ENCODE measurements around the gene PPP2R3B.
"Not testable (repeated sequence)": the region's sequence is repeated elsewhere in the genome, so short reads cannot be mapped to it uniquely, and the experiment has no call there.

PPP2R3B gene

GRCh38 chrX:330726-331150, 56.0 kb downstream of the PPP2R3B start:
- no peak for DNase-seq (ENCODE audit: low read depth)
- TF ChIP-seq CTCF (conservative IDR thresholded peaks at IDR 0.05; ENCODE audit: control insufficient read depth, insufficient read depth, low read depth, low read length) = no peak
- no peak overlapping the region for H3K4me3 ChIP-seq (ENCODE audit: control insufficient read depth, low read depth, low read length)

GRCh38 chrX:330141-330725, 56.5 kb downstream of the PPP2R3B start:
- DNase-seq (ENCODE audit: low read depth); H3K4me3 ChIP-seq (ENCODE audit: control insufficient read depth, low read depth, low read length): not testable (repeated sequence)

- DNase-seq (ENCODE audit: low read depth) = no peak
- TF ChIP-seq CTCF (conservative IDR thresholded peaks at IDR 0.05; ENCODE audit: control insufficient read depth, insufficient read depth, low read depth, low read length) = no peak
- no peak overlapping the region for H3K4me3 ChIP-seq (ENCODE audit: control insufficient read depth, low read depth, low read length)
Measured at GRCh38 chrX:329291-329910, 57.3 kb downstream of the PPP2R3B start.

- no peak for DNase-seq (ENCODE audit: low read depth)
- no peak for TF ChIP-seq CTCF (conservative IDR thresholded peaks at IDR 0.05; ENCODE audit: control insufficient read depth, insufficient read depth, low read depth, low read length)
- no peak overlapping the region for H3K4me3 ChIP-seq (ENCODE audit: control insufficient read depth, low read depth, low read length)
Measured at GRCh38 chrX:327660-328126, 59.0 kb downstream of the PPP2R3B start.

GRCh38 chrX:324664-325063, 62.0 kb downstream of the PPP2R3B start:
- peak; percentile 15 for TF ChIP-seq CTCF (conservative IDR thresholded peaks at IDR 0.05; ENCODE audit: control insufficient read depth, insufficient read depth, low read depth, low read length)
- peak; percentile 29 for DNase-seq (ENCODE audit: low read depth)
- not testable (repeated sequence) for H3K4me3 ChIP-seq (ENCODE audit: control insufficient read depth, low read depth, low read length)

- peak; percentile 52 for DNase-seq (ENCODE audit: low read depth)
- TF ChIP-seq CTCF (conservative IDR thresholded peaks at IDR 0.05; ENCODE audit: control insufficient read depth, insufficient read depth, low read depth, low read length) = peak; percentile 33
- H3K4me3 ChIP-seq (ENCODE audit: control insufficient read depth, low read depth, low read length) = no peak overlapping the region
Measured at GRCh38 chrX:323721-324628, 62.7 kb downstream of the PPP2R3B start.

Measured in fibroblast of mammary gland (primary cell).